Spleen (tissue), 13 donors: ENCODE data around the gene INTS13. TPM values are rescaled to one million over a fixed set of nuclear protein-coding genes. Genes with fewer than 3 reads are reported as not detected.

Experiments
- DNase-seq: peaks from one replicate; pipeline ENCODE4 v3.0.0-alpha.2; 2020
- H3K27ac ChIP-seq, 8 donors: fragments of 200-600 bp; sonication (generic) in 7 of 8; 1 replicate in 4 of 8; 2 replicates in 4 of 8; pipeline versions ENCODE4 v1.5.0 to v1.8.0; 2016 to 2021; ENCODE audit warnings: inconsistent platforms in 4 of 8, mild to moderate bottlenecking in 4 of 8, moderate library complexity in 1 of 8
- H3K27me3 ChIP-seq, 7 donors: fragments of 200-600 bp; sonication (generic) in 6 of 7; replicated peaks in 1 of 7; 1 replicate in 4 of 7; 2 replicates in 3 of 7; pipeline versions ENCODE4 v1.5.0 to v1.8.0; 2016 to 2021; ENCODE audit warnings: inconsistent platforms in 3 of 7, mild to moderate bottlenecking in 1 of 7
- H3K36me3 ChIP-seq, 6 donors: fragments of 200-600 bp; sonication (generic) in 5 of 6; 1 replicate in 4 of 6; 2 replicates in 2 of 6; pipeline versions ENCODE4 v1.5.0 to v1.8.0; 2016 to 2021; ENCODE audit warnings: inconsistent platforms in 2 of 6
- H3K4me1 ChIP-seq, 6 donors: fragments of 200-600 bp; sonication (generic) in 5 of 6; 1 replicate in 3 of 6; 2 replicates in 3 of 6; pipeline versions ENCODE4 v1.5.0 to v1.8.0; 2016 to 2021; ENCODE audit warnings: inconsistent platforms in 3 of 6
- H3K4me3 ChIP-seq, 8 donors: fragments of 200-600 bp; sonication (generic) in 7 of 8; 1 replicate in 4 of 8; 2 replicates in 4 of 8; pipeline versions ENCODE4 v1.5.0 to v1.8.0; 2016 to 2021; ENCODE audit warnings: inconsistent platforms in 4 of 8, mild to moderate bottlenecking in 4 of 8, moderate library complexity in 2 of 8
- H3K9me3 ChIP-seq, 8 donors: fragments of 200-600 bp; sonication (generic) in 7 of 8; 1 replicate in 4 of 8; 2 replicates in 4 of 8; pipeline versions ENCODE4 v1.5.0 to v1.8.0; 2016 to 2021; ENCODE audit warnings: inconsistent platforms in 4 of 8
- CTCF ChIP-seq, 11 experiments: fragments of 200-600 bp in 7 of 11; fragments of 450-650 bp in 4 of 11; sonication (generic) in 4 of 11; IDR thresholded peaks in 8 of 11; conservative IDR thresholded peaks in 3 of 11; 1 replicate in 7 of 11; 2 replicates in 4 of 11; pipeline versions ENCODE4 v1.4.0 to v1.8.0; 2016 to 2021; ENCODE audit warnings: antibody characterized with exemption in 11 of 11, inconsistent platforms in 4 of 11, mild to moderate bottlenecking in 1 of 11
- POLR2A ChIP-seq, 3 donors: fragments of 450-650 bp; IDR thresholded peaks; one replicate each; pipeline ENCODE4 v1.5.1; 2017; ENCODE audit warnings: antibody characterized with exemption in 3 of 3, mild to moderate bottlenecking in 1 of 3
- POLR2AphosphoS5 ChIP-seq, 3 donors: sonication (generic); formaldehyde crosslinking; IDR thresholded peaks; one replicate each; pipeline ENCODE4 v1.5.1; 2017; ENCODE audit warnings: antibody characterized with exemption in 3 of 3
- WGBS, 5 donors: extraction: QIAGEN DNeasy Blood & Tissue Kit in 3 of 5; methylation state at CpG; one replicate each; pipeline versions ENCODE4 v1.1.5 to v1.1.7; 2013 to 2018; 5-methylcytosine and 5-hydroxymethylcytosine counted together
- intact Hi-C: fragments of 100-400 bp; cut with DNase I; formaldehyde crosslinking; loops from one replicate; pipeline ENCODE4 v1.15.0; 2023; ENCODE audit warnings: low total_unique reads
- long read RNA-seq, 2 donors: transcript quantifications; one replicate each; lab custom pipeline, GENCODE V29; 2026
- polyA plus RNA-seq, 3 donors: library from polyadenylated mRNA; stranded (reverse); fragments of 200-250 nt; gene quantifications; one replicate each; pipeline ENCODE4 v1.2.1, GENCODE V29; 2013
- total RNA-seq, 7 donors: library from RNA; depleted of rRNA in 3 of 7; stranded (reverse); fragments of >200 nt in 3 of 7; fragmentation: NEBNext Ultra II Directional in 4 of 7; extraction: Animal tissue kit (Norgen Biotek cat#: 25700) in 4 of 7; gene quantifications; one replicate each; pipeline versions ENCODE4 v1.1.0 to v1.2.1, GENCODE V29; 2016 to 2021
- donor health status: healthy with polysubstance abuse.
- donor health status: DM: no; HTN: no; CAD: no; lungs with moderate emphysema.
- donor health status: DM: no; HTN: no; CAD: no.
- donor health status: Bipolar disorder and iron deficiency.
- donor health status: healthy.
- donor health status: DM: no; HTN: no; CAD: no.
- donor health status: DM: yes; HTN: yes; CAD: no.

Gene INTS13
- total RNA-seq: 10 to 100 TPM; 16.4 to 30.0 (median 21.2) TPM
- 10 to 100 TPM; 27.9 to 31.1 (median 29.9) TPM for polyA plus RNA-seq
- long read RNA-seq, donor 1, partial matches to known transcripts: 0 of 2 reads
- long read RNA-seq, donor 1, other reads (novel, unspliced or antisense): 0 of 2 reads
- long read RNA-seq, donor 2: 0 reads

GRCh38 chr12:26937863-26938700 is at the start of gene INTS13, which contains the start of gene FGFR1OP2:
TSS of gene INTS13 (minus strand) at chr12:26937981. CDS start at chr12:26936803, 1,178 bp downstream.
TSS of gene FGFR1OP2 (plus strand) at chr12:26938470. CDS start at chr12:26954159, 15,689 bp downstream.
- Histone ChIP-seq H3K36me3 (peaks cover 0 to 17% (median 0%) of the 10 kb centered on the region in 6 donors), H3K27me3 (no peaks in the 10 kb centered on the region), H3K4me1 (peaks cover 42 to 89% (median 64%) of the 10 kb centered on the region in 6 donors), H3K9me3 (no peaks in the 10 kb centered on the region), H3K27ac (peak within 1 kb of the TSS; percentile 89 to 98 (median 96)), H3K4me3 (peak within 1 kb of the TSS; percentile 74 to 91 (median 82))
- 0 to 1% (median 0%) methylated on average over 37 to 69 of the region's 69 CpGs for WGBS, 5 donors
- peak; percentile 99 for DNase-seq
- TF ChIP-seq POLR2AphosphoS5 (IDR thresholded peaks at IDR 0.05) (peak; percentile 97 to 99 (median 98)), POLR2A (IDR thresholded peaks at IDR 0.05) (peak; percentile 76 to 91 (median 87)), CTCF (IDR thresholded peaks at IDR 0.05 in 8 of 11, conservative IDR thresholded peaks at IDR 0.05 in 3 of 11) (peak in 4 of 11 experiments; percentile 24 to 64 (median 44))
- intact Hi-C loops: loop anchor here (10.0 kb wide), 1 partner anchor 83 kb away; no protein-coding TSS in a partner anchor

- no peak for DNase-seq
- H3K4me3 ChIP-seq: no peak overlapping the region
- intact Hi-C loops: no loop called here
- no peak for TF ChIP-seq CTCF (IDR thresholded peaks at IDR 0.05 in 8 of 11, conservative IDR thresholded peaks at IDR 0.05 in 3 of 11)
- TF ChIP-seq POLR2AphosphoS5 (IDR thresholded peaks at IDR 0.05): no peak
- no peak for TF ChIP-seq POLR2A (IDR thresholded peaks at IDR 0.05)
- H3K27me3 ChIP-seq: no peaks in the 10 kb centered on the region
- peaks cover 0 to 90% (median 20%) of the 10 kb centered on the region in 6 donors for H3K36me3 ChIP-seq
- no peak overlapping the region for H3K27ac ChIP-seq
- WGBS, 5 donors: 94 to 100% (median 99%) methylated on average over 2 of the region's 2 CpGs
- H3K4me1 ChIP-seq: peaks cover 0 to 12% (median 2%) of the 10 kb centered on the region in 6 donors
- no peaks in the 10 kb centered on the region for H3K9me3 ChIP-seq
Observed at GRCh38 chr12:26982866-26983265, 45.1 kb upstream of the INTS13 start.

- H3K36me3 ChIP-seq: peaks cover 0 to 92% (median 27%) of the 10 kb centered on the region in 6 donors
- no peak for DNase-seq
- no peak overlapping the region for H3K27ac ChIP-seq
- intact Hi-C loops: no loop called here
- WGBS, 5 donors: 94 to 98% (median 96%) methylated on average over 11 of the region's 11 CpGs
- peaks cover 0 to 11% (median 0%) of the 10 kb centered on the region in 6 donors for H3K4me1 ChIP-seq
- TF ChIP-seq POLR2AphosphoS5 (IDR thresholded peaks at IDR 0.05): no peak
- TF ChIP-seq CTCF (IDR thresholded peaks at IDR 0.05 in 8 of 11, conservative IDR thresholded peaks at IDR 0.05 in 3 of 11): no peak
- TF ChIP-seq POLR2A (IDR thresholded peaks at IDR 0.05): no peak
- H3K27me3 ChIP-seq: no peaks in the 10 kb centered on the region
- no peaks in the 10 kb centered on the region for H3K9me3 ChIP-seq
- H3K4me3 ChIP-seq: no peak overlapping the region
Observed at GRCh38 chr12:26979733-26980132, 42.0 kb upstream of the INTS13 start.

- Histone ChIP-seq H3K27ac (no peak overlapping the region), H3K4me1 (peaks cover 0 to 11% (median 0%) of the 10 kb centered on the region in 6 donors), H3K27me3 (no peaks in the 10 kb centered on the region), H3K4me3 (no peak overlapping the region), H3K36me3 (peaks cover 0 to 94% (median 34%) of the 10 kb centered on the region in 6 donors), H3K9me3 (no peaks in the 10 kb centered on the region)
- TF ChIP-seq POLR2A (IDR thresholded peaks at IDR 0.05) (no peak), POLR2AphosphoS5 (IDR thresholded peaks at IDR 0.05) (no peak), CTCF (IDR thresholded peaks at IDR 0.05 in 8 of 11, conservative IDR thresholded peaks at IDR 0.05 in 3 of 11) (no peak)
- no peak for DNase-seq
- WGBS, 5 donors: 89 to 100% (median 95%) methylated on average over 1 of the region's 1 CpG
- intact Hi-C loops: no loop called here
Observed at GRCh38 chr12:26978801-26979200, 41.0 kb upstream of the INTS13 start.
